GM12892 (cell line): ENCODE measurements around the gene CNGB1.

ENCODE experiments used
- POLR2A ChIP-seq: IDR thresholded peaks from 2 replicates; pipeline ENCODE4 v1.6.1; 2011; ENCODE audit warnings: low read depth, low read length, control low read depth
- POLR2AphosphoS5 ChIP-seq: IDR thresholded peaks from 2 replicates; pipeline ENCODE4 v1.6.1; 2011; ENCODE audit warnings: low read depth, low read length, control low read depth
- TAF1 ChIP-seq: IDR thresholded peaks from 2 replicates; pipeline ENCODE4 v1.6.1; 2011; ENCODE audit warnings: low read depth, mild to moderate bottlenecking, control low read depth, low read length, borderline replicate concordance

- TF ChIP-seq TAF1 (no peak), POLR2AphosphoS5 (no peak), POLR2A (no peak)
These were observed 35.0 kb downstream of the CNGB1 start for GRCh38 chr16:57935904-57936303.
